HG03565 (cell line): ENCODE measurements around the gene AMFR.

Experiments used
- ATAC-seq: cut with Tn5 transposase; IDR thresholded peaks from one replicate; pipeline ENCODE4 v1.9.1; 2021; ENCODE audit warnings: mild to moderate bottlenecking, moderate library complexity; ENCODE audit not compliant: unreplicated experiment

The AMFR gene

DNA sequence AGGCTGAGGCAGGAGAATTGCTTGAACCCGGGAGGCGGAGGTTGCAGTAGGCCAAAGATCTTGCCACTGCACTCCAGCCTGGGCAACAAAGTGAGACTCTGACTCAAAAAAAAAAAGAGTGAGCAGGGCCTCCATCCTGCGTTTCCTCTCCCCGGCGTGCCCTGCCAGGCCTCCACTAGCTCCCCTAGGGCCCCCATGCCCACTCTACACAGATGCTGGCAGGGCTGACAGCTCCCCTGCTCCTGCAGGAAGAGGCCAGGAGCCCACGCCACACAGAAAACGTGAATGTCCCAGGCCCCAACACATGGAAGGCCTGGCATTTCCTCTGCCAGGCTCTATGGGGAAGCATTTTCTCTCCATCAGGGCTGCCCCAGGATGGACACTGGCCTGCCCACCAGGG lies 109.4 kb downstream of the AMFR start:
- no peak for ATAC-seq

DNA sequence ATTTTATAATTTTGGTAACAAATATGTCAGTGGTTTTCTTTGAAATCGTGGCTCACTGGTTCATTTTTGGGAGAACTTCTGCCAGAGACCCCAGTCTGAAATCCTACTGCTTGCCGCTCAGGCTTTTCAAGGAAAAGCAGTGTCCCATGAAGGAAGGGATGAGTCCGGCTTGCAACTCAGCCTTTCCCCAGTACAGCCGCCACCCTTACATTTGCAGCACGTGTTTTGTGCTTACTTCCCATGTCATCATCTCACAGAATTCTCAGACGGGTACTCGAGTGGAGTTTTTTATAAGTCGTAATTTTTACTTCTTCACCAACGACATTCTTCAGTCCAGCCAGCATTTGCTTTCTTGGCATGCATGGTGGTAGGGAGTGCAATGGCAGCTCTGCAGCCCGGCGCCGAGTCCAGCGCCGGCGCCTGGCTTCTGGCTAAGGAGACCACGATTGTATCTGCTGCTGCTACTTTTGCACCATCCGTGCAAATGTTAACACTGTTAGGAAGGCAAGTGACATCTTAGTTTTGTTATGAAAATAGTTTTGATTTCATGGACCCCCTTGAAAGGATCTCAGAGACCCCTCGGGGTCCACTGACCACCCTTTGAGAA lies 111.0 kb downstream of the AMFR start:
- ATAC-seq: no peak

GRCh38 chr16:56312556-56312955 lies 112.8 kb downstream of the AMFR start:
- no peak for ATAC-seq

- no peak for ATAC-seq
These were observed 113.4 kb downstream of the AMFR start for GRCh38 chr16:56312028-56312300.
